HG02642 (cell line): ENCODE measurements around the gene NDUFB1.

Source experiments
- ATAC-seq: cut with Tn5 transposase; IDR thresholded peaks from one replicate; pipeline ENCODE4 v1.9.1; 2021; ENCODE audit warnings: mild to moderate bottlenecking; ENCODE audit not compliant: unreplicated experiment, poor library complexity

The NDUFB1 gene

GRCh38 chr14:92103363-92103989, 18.0 kb downstream of the NDUFB1 start:
- ATAC-seq = no peak

DNA sequence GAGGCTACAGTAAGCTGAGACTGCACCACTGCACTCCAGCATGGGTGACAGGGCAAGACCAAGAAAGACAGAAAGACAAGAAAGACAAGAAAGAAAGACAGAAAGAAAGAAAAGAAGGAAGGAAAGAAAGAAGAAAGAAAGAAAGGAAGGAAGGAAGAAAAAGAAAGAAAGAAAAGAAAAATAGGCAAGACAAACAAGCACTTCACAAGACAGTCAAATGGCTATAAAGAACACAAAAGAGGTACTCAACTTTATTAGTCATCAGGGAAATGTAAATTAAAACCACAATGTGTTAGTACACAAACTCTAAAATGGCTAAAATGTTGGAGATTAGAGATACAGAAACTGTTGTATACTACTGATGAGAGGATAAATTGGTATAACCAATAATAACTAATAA, 21.7 kb downstream of the NDUFB1 start:
- ATAC-seq = no peak

DNA sequence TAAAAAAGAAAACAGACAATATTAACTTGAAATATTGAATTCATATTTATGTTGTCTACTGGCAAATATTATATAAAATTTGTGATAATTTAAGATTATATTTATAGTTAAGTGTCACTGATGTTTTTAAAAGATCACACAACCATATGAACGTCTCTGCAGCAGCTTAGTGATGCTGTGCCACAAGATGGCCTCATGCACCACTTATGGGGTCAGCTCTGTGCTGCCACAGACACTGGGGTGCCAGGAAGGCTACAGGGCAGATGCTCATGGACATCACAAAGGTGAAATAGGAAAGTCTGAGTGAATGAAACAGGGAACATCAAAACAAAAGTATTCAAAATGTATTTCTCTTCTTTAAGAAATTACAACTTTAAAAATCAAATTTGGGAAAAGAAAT, 28.2 kb downstream of the NDUFB1 start:
- no peak for ATAC-seq

DNA sequence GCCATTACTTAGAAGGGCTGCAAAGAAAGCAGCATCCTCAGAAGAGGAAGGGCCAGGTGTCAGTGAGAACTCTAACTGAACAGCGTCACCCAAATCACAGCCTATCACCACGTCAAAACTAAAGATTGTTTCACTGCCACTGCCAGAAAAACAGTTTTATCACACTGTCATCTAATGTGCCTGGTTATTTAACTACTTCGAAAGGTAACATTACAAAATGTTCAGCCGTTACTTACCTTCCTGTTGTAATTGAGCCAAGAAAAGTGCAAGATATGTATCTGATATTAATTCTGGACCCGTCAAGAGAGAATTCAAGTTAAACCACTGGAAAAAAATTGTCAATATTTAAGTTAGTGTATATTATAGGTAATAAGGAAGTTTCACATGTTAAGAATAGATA, 33.0 kb downstream of the NDUFB1 start:
- no peak for ATAC-seq

- ATAC-seq = no peak
Observed at GRCh38 chr14:92074555-92074954, 47.0 kb downstream of the NDUFB1 start.
